Activated effector memory CD4-positive, alpha-beta T cell treated with anti-CD3 and anti-CD28 coated beads, Interleukin-2, amount 50 U/mL, for 16 hours (primary cell): Measurements from ENCODE around the gene PLEKHH2.
"Not testable (repeated sequence)": the region's sequence is repeated elsewhere in the genome, so short reads cannot be mapped to it uniquely, and the experiment has no call there.

Experiments used
- DNase-seq: peaks from one replicate; pipeline ENCODE4 v3.0.0-alpha.2; 2020

The PLEKHH2 gene

DNA sequence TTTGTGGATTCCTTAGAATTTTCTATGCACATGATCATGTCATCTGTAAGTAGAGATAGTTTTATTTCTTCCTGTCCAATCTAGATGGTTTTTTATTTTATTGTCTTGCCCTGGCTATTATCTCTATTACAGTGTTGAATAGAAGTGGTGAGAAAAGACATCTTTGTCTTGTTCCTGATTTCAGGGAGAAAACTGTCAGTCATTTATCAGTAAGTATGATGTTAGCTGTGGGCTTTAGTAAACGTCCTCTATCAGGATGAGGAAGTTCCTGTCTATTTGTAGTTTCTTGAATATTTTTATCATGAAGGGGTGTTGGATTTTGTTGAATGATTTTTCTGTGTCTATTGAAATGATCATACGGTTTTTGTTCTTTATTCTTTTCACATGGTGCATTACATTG, 5.3 kb downstream of the PLEKHH2 start:
- no peak for DNase-seq

DNA sequence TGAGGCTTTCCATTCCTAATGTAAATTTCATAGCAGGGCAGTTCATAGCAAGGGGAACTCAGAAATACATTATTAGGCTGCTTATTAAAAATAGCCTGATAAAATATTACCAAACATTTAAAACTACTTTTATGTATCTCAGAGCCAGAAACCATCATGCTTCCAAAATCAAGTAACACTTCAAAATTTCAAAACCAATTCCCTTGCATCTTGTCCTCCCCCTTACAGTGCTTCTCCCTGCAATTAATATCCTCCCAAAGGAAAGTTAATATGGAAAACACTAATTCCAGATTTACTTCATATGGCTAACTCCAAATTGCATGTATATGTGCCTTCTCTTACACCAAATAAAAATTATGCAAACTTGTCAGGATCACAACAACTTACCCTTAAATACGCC, 6.6 kb downstream of the PLEKHH2 start:
- no peak for DNase-seq

DNA sequence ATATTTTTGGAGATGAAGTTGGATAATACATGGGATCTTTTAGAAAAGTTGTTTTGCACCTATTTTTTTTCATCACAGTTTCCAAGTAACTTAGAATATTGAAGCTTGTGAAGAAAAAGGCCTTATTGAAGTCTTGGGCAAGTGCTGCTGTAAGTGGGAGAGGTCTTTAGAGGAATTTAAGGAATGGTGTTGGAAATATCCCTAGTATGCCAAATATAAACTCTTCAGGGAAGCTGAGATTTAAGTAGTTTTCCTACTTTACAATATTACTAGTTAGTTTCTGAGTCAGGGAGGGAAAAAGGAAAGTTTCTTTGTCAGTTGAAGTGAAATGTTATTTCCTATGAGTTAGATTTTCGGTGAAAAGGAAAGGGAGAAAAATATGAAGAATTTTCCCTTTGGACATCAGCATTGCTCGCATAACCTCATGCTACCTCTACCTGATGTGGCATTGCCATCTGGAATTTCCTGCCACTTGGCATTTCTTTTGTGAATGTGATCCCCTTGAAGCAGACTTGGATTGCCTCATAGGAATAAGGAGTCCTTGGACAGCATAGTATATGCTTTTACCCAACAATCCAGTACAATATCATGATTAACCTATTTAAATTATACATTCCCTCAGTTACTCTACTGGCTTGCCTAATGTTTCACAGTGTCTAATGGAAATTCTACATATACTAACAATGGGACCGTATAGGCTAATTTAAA, 12.1 kb downstream of the PLEKHH2 start:
- DNase-seq, result no peak

DNA sequence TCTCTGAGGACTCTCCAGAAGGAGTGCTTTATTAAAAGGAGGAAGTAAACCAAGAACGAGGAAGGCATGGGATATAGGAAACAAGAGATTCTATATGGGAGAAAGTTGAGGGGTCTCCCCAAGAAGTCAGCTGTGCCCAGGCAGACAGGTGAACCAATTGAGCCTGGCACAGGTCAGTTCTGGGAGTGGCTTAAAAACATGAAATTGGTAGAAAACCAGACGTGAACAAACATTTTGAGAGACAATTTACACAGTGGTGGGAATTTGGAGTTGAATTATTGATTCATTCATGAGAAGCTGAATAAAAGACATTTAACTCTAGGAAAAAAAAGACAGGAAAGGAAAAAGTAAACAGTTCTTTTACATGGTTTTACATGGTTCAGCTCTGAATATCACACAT, 16.4 kb downstream of the PLEKHH2 start:
- no peak for DNase-seq

DNA sequence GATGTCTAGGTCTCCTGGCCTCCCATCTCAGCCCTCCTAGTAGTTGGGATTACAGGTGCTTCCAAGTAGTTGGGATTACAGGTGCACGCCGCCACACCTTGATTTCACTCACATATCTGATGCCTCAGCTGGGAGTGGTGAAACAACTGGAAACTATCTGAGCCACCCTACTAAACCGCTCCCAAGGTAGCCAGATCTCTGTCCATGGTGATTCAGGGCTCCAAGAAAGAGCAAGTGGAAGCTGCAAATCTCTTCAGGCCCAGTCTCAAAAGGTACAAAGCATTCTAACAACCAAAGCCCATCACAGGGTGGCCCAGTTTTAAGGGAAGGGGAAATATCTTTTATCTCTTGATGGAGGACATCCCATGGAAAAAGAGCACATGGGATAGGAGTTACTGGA, 20.2 kb downstream of the PLEKHH2 start:
- no peak for DNase-seq

DNA sequence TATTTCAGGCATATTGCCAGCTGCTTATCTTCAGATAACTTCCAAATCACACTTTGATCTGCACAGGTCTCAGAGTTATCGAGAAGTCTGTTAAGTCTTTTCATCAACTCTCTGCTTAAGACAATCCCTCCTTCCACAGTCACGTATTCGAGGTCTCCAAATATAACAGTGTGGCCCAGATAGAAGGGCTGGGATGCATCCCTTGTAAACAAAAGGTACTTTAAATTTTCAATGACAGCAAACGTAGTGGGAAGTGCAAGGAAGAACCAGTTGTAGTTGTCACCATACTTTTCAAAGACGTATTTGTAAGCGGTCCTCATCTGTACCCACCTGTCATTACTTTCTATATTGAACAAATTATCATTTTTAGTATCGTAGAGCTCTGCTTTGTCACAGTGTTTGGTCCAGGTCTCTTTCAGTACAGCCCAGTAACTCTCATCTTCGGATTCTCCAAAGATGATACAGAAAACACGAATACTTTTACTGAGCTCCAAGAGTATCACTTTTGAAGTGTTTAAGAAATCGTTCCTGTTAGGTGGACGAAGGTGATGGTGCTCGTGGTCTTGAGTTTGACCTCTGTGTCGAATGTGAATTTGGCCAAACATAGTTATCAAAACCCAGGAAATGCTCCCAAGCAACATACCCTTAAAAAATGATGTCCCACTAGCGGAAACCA, 38.7 kb downstream of the PLEKHH2 start:
- DNase-seq, result no peak

DNA sequence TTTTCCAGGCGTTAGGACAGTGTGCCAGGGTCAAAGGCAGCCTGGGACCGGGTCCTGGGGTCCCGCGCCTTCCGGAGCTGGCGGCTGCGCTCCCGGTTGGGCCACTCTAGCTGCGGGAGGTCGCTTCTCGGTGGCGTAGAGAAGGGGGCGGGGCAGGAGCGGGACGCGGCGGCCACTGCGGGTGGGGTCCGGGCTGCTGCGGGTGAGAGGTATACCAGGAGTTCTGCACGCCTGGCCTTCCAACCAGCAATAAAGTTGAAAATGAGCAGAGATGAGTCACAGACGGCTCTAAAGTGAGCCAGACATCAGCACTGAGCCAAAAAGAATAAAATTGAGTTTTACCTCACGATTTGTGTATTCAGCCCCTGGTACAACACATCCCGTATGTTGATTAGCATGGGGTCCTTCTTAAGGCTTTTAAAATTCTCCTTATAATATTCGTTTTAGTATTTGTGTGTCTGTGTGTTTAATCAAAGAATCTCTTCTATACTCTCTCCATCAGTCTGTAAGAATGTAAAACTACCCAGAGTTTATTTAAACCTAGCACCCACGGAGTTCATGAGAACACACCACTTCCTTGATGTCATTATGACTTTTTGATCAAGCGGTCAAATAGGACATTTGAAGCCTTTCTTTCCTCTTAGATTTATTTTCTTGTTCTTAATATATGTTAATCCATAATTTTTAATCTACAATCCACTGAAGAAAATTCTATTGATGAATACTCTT, 39.4 kb downstream of the PLEKHH2 start, which contains the start of gene C1GALT1C1L:
C1GALT1C1L (minus strand) TSS at position 108 of the 729 bp plus-strand sequence; CDS start at position 1, 107 bp downstream.
- DNase-seq, result peak; percentile 68

DNA sequence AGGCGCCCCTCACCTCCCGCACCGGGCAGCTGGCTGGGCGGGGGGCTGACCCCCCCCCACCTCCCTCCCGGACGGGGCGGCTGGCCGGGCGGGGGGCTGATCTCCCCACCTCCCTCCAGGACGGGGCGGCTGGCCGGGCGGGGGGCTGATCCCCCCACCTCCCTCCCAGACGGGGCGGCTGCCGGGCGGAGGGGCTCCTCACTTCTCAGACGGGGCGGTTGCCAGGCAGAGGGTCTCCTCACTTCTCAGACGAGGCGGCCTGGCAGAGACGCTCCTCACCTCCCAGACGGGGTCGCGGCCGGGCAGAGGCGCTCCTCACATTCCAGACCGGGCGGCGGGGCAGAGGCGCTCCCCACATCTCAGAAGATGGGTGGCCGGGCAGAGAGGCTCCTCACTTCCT, 40.7 kb downstream of the PLEKHH2 start:
- DNase-seq, result not testable (repeated sequence)

DNA sequence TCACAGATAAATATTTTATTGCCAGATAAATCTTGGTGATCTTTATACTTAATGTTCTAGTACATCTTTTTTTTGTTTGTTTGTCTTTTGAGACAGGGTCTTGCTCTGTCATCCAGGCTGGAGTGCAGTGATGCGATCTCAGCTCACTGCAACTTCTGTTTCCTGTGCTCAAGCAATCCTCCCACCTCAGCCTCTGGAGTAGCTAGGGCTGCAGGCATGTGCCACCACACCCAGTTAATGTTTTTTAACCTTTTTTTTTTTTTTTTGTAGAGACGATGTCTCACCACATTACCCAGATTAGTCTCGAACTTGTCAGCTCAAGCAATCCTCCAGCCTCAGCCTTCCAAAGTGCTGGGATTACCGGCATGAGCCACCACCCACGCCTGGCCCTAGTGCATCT, 48.3 kb downstream of the PLEKHH2 start:
- DNase-seq, result no peak

DNA sequence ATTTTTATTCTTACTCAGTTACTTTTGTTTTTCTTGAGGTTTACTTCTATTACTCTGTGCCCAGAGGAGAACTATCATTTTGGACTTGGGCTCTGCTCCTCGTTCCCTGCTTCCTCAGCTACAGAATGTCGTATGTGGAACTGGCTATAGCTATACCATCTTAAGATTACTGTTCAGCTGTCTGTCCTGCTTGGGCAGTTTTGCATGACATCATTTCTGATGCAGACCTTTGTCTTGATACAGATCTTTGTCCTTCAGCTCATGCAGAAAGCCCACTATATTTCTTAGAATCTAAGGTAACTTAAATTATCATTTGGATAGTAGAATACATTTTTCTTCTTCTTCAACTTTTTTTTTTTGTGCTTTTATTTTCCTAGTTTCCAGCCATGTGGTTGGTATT, 52.9 kb downstream of the PLEKHH2 start:
- DNase-seq, result no peak

DNA sequence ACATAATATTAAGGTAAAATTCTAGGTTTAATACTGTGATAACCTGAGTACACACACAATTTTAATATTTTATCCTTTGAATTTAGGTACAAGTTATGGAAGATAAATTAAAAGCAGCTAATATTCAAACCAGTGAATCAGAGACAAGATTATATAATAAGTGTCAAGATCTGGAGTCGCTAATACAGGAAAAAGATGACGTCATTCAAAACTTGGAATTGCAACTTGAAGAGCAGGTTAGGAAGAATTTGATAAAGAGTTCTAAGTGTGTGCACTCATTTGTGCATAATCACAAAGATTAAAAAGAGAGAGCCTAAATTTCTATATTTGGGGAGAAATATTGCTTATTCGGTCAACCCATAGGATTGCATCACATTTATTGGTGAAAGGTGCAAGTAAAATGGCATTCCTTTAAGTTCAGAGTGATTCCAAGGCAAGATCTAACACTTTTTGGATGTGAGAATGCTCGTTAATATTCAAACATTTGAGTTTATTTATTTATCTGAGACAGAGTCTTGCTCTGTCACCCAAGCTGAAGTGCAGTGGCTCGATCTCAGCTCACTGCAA, 55.5 kb downstream of the PLEKHH2 start:
- no peak for DNase-seq

DNA sequence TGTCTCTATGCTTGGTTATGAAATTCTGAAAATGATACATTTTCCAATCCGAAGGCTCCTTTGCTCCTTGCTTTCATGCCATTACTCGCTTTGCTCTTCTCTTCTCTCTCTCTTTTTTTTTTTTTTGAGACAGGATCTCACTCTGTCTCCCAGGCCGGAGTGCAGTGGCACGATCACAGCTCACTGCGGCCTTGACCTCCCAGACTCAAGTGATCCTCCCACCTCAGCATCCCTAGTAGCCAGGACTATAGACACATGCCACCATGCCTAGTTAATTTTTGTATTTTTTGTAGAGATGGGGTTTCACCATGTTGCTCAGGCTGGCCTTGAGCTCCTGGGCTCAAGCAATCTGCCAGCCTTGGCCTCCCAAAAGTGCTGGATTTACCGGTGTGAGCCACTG, 61.1 kb downstream of the PLEKHH2 start:
- not testable (repeated sequence) for DNase-seq

DNA sequence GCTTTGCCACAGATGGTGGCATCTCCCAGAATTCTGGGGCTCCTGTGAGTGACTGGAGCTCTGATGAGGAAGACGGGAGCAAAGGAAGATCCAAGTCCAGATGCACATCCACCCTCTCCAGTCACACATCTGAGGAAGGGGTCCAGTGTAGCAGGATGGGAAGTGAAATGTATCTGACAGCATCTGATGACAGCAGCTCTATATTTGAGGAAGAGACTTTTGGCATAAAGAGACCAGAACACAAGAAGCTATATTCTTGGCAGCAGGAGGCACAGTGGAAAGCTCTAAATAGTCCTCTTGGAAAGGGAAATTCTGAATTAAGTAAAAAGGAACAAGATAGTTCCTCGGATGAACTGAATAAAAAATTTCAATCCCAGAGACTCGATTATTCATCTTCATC, 62.7 kb downstream of the PLEKHH2 start:
- DNase-seq, result no peak

DNA sequence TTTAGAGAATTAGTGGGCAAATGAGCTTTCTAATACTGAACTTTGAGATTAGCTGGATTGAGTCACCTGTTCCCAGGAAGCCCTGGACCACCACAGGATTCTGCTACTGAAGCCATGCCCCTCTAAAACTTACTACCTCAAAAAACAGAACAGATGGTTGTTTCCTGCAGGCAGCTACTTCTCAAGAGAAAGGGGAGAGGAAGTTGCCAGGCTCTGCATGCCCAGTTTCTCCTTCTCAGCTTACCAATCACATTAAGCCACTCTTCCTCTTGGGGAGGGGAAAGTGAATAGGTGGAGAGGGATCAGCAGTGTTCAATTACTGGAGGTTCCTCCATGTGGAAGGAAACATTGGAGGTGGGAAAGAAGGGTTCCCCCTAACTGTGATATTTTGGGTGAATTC, 64.1 kb downstream of the PLEKHH2 start:
- DNase-seq, result no peak

DNA sequence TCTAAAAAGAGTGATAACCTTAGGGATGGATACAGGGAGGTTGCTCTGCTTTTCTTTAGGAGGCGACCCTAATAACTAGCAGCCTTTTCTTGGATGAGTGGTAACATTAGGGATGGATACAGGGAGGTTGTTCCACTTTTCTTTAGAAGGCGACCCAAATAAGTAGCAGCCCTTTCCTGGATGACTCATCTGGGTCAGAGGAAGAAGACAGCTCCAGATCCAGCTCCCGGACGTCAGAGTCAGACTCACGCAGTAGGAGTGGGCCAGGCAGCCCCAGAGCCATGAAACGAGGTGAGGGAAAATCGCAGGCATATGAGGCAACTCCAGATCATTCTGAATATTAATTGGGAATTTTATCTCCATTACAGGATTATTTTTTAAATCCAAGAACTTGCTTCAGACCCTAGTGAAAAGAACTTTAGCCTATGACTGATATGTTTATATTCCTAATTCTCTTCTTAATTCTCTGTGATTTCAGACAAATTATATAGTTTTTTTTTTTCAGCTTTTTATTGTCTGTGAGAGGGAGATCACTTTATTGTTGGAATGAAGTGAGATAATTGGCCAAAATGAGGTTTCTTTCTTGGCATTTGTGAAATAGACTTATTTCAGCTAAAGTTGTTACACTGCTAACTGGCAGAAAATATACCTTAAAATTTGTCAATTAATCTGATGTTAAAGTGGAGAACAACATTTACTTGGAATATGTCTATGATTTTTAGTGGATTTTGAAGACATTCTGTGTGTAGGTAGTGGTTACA, 70.4 kb downstream of the PLEKHH2 start:
- DNase-seq, result no peak

DNA sequence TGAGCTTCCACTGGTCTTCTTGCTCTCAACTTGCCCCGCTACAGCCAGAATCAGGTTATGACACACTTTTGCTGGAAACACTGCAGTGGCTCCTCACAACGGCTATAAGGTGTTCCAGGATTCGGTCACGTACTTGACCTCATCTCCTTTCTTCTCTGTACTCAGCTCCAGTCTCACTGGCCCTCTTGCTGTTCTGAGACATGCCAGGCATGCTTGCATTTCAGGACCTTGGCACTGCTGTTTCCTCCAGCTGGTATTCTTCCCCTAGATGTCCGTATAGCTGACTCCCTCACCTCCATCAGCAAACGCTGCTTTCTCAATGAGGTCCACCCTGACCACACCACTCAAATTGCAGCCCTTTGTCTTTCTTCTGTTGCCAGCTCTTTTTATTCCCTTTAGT, 71.1 kb downstream of the PLEKHH2 start:
- no peak for DNase-seq

DNA sequence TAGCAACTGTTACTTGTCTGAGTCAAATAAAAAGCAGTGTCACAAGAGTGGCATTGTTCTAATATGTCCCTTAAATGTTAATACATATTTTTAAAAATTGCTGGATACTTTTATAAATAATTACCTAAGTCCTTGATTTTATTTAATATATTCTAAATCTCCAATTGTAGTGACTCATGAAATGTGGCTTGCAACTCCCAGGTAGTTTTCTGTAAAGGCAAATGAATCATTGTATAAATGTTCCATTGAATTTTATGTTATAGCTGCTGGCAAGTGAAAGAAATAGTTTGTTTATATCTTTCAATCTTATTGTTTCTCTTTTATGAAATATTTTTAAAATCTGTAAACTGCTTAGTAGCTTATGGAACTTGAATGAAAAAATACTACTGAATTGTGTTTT, 71.8 kb downstream of the PLEKHH2 start:
- no peak for DNase-seq

DNA sequence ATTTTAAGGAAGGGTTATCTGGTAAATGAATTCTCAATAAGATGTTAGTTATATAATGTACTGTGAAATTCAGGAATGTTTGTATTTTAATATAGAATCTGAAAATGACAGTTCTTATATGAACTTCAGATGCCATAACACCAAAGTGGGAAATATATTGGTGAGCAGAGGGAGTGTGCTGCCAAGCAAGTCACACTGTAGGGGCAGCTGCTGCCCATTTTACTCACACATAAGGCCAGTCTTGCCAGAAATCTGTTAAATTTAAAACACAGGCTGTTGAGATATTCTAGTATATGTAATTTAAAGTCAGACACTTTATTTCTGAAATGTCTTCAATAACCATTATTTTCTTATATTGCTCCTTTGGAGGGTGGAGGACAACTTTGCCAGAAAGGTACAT, 73.8 kb downstream of the PLEKHH2 start:
- no peak for DNase-seq

DNA sequence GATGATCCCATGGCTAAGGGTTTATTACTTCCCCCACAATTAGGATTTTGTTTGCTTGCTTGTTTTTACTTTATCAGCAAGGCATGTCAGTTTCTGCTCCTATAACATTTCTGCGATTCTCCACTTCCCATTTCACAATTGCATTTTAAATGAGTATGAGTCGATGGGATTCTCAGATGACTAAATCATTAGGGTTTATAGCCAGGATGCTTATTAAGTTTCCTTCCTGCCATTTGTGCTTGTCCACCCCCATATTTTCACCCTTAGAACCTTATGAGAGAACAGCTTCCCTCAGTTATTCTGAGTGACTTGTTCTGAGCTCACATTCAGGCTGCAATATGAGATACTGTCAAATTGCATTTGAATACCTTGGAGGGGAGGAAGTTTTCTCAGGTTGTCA, 77.1 kb downstream of the PLEKHH2 start:
- DNase-seq, result no peak

DNA sequence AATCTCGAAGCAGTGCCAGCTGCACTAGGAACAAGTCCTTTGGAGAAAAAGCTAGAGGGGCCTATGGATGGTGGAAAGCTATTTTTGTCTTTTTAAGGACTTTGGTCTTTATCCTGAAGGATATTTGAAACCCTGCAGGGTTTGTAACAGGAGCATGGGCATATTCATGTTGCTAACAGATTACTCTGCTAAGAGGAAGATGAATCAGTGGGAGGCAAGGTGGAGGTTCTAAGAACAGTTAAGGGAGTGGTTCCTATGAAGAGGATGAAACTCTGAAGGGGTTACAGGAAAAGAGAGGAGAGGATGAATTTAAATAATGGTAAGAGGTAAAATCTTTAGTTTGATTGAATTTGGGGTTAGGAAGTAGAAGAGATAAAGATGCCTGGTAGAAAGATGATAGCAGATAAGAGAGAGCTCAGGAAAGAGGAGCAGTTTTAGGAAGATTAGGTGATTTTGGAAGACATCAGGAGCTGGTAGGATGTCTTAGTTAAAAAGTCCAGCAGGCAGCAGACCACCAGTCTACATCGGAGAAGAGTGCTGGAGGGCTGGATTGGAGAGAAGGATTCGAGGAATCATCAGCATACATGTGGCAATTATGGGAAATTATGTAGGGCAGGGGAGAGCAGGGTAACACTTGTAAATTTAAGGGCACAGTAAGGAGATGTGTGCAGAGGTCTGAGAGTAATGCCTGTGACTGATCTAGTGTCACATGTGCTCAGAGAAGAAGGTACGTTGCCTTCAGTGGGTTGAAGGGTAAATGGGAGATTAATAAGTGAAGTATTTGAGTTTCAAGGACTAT, 78.4 kb downstream of the PLEKHH2 start:
- no peak for DNase-seq

DNA sequence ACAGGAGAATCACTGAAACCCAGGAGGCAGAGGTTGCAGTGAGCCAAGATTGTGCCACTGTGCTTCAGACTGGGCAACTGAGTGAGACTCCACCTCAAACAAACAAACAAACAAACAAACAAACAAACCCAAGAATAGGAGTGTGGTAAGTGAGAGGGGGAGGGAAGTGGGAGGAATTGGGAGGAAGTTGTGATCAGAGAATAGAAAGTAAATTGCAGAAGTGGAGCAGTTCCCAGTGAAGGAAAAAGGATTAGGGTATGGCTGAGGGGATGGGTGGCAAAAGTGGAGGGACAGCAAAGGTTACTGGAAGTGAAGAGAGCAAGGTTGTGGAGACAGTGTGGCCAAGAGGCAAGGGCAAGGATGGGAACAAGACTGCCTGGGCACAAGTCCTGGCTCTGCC, 80.3 kb downstream of the PLEKHH2 start:
- no peak for DNase-seq

DNA sequence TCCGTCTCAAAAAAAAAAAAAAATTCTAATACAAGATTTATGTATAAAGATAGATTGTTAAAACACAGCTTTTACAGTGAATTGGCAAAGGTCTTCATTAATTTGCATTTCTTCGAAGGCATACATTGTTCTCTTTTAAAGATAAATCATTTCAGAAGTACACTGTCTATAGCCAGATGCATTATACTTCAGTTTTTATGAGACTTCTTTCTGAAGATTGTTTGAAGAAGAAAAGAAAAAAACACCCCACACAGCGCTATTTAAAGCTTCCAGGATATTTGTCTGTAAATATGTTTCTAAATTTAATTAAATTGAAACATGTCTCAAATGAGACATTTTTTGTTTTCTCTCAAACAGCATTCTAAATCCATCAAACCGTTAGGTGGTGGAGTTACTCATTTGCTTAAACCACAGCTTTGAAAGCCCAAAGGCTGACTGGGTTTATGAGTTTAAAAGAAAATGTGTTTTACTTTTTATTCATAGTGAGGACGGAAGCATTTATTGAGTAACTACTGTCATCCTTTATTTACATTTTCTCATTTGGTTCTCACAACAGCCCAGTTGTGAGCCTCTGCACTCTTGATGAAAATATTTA, 81.6 kb downstream of the PLEKHH2 start:
- DNase-seq, result no peak
